COLO829 (cell line): ENCODE results near the gene CFAP99.
"Not testable (repeated sequence)": the region's sequence is repeated elsewhere in the genome, so short reads cannot be mapped to it uniquely, and the experiment has no call there.

ENCODE experiments used
- DNase-seq: peaks from one replicate; pipeline ENCODE4 v3.0.0; 2012; ENCODE audit warnings: low spot score

Gene CFAP99

GRCh38 chr4:2418650-2419571, at the start of gene CFAP99:
TSS of gene CFAP99 (plus strand) at chr4:2418955.
- peak; percentile 84 for DNase-seq

- DNase-seq = no peak
Observed at GRCh38 chr4:2370597-2371320, 48.0 kb upstream of the CFAP99 start.

GRCh38 chr4:2371765-2372487, 46.8 kb upstream of the CFAP99 start:
- DNase-seq = no peak

- no peak for DNase-seq
Observed at GRCh38 chr4:2372488-2373030, 46.2 kb upstream of the CFAP99 start.

GRCh38 chr4:2373532-2373931, 45.2 kb upstream of the CFAP99 start:
- DNase-seq = no peak

- no peak for DNase-seq
Observed at GRCh38 chr4:2375427-2375826, 43.3 kb upstream of the CFAP99 start.

- DNase-seq = no peak
Observed at GRCh38 chr4:2377241-2377640, 41.5 kb upstream of the CFAP99 start.

GRCh38 chr4:2378401-2378800, 40.4 kb upstream of the CFAP99 start:
- no peak for DNase-seq

GRCh38 chr4:2378898-2379297, 39.9 kb upstream of the CFAP99 start:
- no peak for DNase-seq

GRCh38 chr4:2380589-2380988, 38.2 kb upstream of the CFAP99 start:
- not testable (repeated sequence) for DNase-seq

- not testable (repeated sequence) for DNase-seq
Observed at GRCh38 chr4:2382769-2383202, 36.0 kb upstream of the CFAP99 start.

- DNase-seq = not testable (repeated sequence)
Observed at GRCh38 chr4:2383220-2383631, 35.5 kb upstream of the CFAP99 start.

GRCh38 chr4:2383760-2384159, 35.0 kb upstream of the CFAP99 start:
- no peak for DNase-seq

- DNase-seq = no peak
Observed at GRCh38 chr4:2384245-2384644, 34.5 kb upstream of the CFAP99 start.

GRCh38 chr4:2385516-2385915, 33.2 kb upstream of the CFAP99 start:
- no peak for DNase-seq

- DNase-seq = no peak
Observed at GRCh38 chr4:2386717-2387116, 32.0 kb upstream of the CFAP99 start.

- no peak for DNase-seq
Observed at GRCh38 chr4:2387218-2387617, 31.5 kb upstream of the CFAP99 start.

- no peak for DNase-seq
Observed at GRCh38 chr4:2387829-2388228, 30.9 kb upstream of the CFAP99 start.

GRCh38 chr4:2388429-2389182, 30.1 kb upstream of the CFAP99 start:
- no peak for DNase-seq

- DNase-seq = no peak
Observed at GRCh38 chr4:2389691-2390090, 29.1 kb upstream of the CFAP99 start.

- DNase-seq = no peak
Observed at GRCh38 chr4:2390146-2390545, 28.6 kb upstream of the CFAP99 start.
